NCI-H1105 treated with DMSO at 0.1 percent for 48 hours (cell line): ENCODE data around the gene MALT1.

Experiments
- DNase-seq: peaks from one replicate; lab custom pipeline; 2025; lab: John Stamatoyannopoulos, UW

Gene MALT1

GRCh38 chr18:58653814-58654509, 17.3 kb upstream of the MALT1 start:
- no peak for DNase-seq

GRCh38 chr18:58654896-58655614, 16.2 kb upstream of the MALT1 start:
- no peak for DNase-seq

- DNase-seq: no peak
Observed at GRCh38 chr18:58657081-58657480, 14.2 kb upstream of the MALT1 start.

- no peak for DNase-seq
Observed at GRCh38 chr18:58657494-58657893, 13.8 kb upstream of the MALT1 start.

- no peak for DNase-seq
Observed at GRCh38 chr18:58659691-58660090, 11.6 kb upstream of the MALT1 start.

GRCh38 chr18:58660915-58661314, 10.3 kb upstream of the MALT1 start:
- DNase-seq: no peak

- no peak for DNase-seq
Observed at GRCh38 chr18:58661423-58661822, 9.8 kb upstream of the MALT1 start.

GRCh38 chr18:58662118-58662517, 9.1 kb upstream of the MALT1 start:
- no peak for DNase-seq

- DNase-seq: no peak
Observed at GRCh38 chr18:58666176-58666575, 5.1 kb upstream of the MALT1 start.

- no peak for DNase-seq
Observed at GRCh38 chr18:58668211-58668610, 3.1 kb upstream of the MALT1 start.

GRCh38 chr18:58668897-58669296, 2.4 kb upstream of the MALT1 start:
- no peak for DNase-seq

- peak; percentile 87 for DNase-seq
Observed at GRCh38 chr18:58669731-58670378, 1.4 kb upstream of the MALT1 start.

GRCh38 chr18:58670404-58671110, 708 bp upstream of the MALT1 start:
- DNase-seq: peak; percentile 62

GRCh38 chr18:58671632-58672564, 633 bp downstream of the MALT1 start:
- DNase-seq: peak; percentile 50

- no peak for DNase-seq
Observed at GRCh38 chr18:58674159-58674558, 2.9 kb downstream of the MALT1 start.

- DNase-seq: no peak
Observed at GRCh38 chr18:58674863-58675472, 3.7 kb downstream of the MALT1 start.

GRCh38 chr18:58676270-58676669, 5.0 kb downstream of the MALT1 start:
- DNase-seq: no peak

GRCh38 chr18:58682429-58683069, 11.3 kb downstream of the MALT1 start:
- peak; percentile 77 for DNase-seq

- DNase-seq: no peak
Observed at GRCh38 chr18:58687871-58688308, 16.6 kb downstream of the MALT1 start.

GRCh38 chr18:58690259-58690658, 19.0 kb downstream of the MALT1 start:
- no peak for DNase-seq
